GM18508 (cell line): ENCODE measurements around the gene NFATC1.

ENCODE experiments used
- ATAC-seq: cut with Tn5 transposase; IDR thresholded peaks from one replicate; pipeline ENCODE4 v1.9.1; 2021; ENCODE audit warnings: moderate number of reproducible peaks; ENCODE audit not compliant: insufficient read depth, unreplicated experiment

The NFATC1 gene

DNA sequence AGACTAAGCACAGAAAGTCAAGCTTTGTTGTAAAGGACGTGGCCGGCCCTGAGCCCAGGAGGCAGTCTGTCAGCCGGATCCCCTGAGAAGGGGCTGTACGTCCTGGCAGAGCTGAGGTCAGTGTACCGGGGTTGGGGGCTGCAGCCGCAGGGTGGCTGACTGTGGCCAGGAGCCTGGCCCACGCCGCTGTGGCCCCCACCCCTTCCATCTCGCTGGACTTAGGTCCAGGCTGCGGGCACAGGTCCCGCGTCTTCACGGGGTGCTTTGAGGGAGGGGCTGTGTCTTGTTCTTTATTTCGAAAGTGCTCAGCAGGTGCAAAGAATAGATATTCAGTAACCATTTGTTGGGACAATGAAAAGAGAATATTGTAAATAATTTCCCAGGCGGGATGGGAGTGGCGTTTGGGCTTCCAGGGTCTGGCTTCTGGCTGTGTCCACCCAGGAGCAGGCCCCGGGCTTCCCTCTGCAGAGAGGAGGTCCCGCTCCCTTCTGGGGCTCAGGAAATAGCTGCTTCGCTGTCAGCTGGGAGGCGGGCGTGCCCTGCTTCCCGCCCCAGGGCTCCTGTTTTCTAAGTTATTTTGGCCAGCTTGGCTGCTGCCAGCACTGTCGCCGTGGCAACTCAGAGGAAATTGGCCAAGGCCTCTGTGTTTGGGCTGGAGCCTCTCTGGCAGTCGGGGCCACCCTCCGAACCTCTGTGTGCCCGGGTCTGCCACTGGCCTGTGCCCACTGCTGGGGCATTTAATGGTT, 7.4 kb downstream of the NFATC1 start:
- no peak for ATAC-seq

DNA sequence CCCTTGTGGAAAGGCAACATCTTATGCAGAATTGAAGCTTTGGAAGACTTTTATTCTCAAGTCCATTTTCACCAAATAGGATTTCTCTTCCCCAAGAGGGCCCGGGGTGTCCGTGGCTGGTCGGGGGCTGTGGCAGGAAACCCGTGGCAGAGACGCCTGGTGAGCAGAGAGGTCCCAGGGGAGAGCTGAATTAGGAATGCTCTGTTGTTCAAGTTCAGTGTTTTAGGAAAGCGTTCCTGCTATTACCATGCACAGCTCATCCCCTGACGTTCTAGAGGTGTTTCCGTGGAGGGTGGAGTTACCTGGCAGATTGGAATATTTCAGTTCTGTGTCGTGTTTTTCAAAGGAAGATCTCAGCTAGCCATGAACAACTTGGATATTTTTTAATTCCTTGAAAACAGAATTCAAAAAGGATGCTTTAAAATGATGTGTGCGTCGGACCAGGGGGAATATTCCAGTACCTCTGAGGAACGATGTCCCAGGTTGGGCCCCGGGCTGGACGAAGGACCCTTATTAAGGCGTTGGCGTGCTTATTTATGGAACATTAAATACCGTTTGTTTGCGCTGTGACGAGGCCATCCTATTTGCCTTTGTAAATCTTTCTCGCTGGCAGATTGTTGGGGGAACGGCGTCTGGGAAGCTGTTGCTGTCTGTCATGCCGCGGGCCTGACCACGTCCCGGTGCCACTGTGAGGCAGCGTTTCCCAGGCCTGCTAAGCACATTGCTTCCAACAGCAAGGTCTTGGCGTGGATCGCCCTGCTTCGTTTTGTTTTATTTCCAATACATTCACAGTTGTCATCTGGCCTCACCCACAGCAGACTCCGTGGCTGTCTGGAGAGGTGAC, 8.2 kb downstream of the NFATC1 start:
- ATAC-seq = no peak

DNA sequence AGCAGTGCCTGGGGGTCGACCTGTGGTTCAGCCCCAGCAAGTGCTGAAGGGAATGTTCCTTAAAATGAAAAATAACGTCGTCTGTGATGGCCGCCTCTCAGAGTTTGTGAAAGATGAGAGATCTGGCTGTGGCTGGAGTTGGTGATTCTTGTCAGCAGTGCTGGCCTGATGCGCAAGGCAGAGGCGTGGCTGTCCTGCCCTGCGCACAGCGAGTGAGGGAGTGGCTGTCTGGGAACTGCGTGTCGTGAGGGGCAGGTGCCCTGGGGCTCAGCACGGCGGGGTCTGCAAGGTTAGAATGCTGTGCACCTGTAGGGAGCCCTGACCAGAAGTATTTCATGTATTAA, 8.8 kb downstream of the NFATC1 start:
- no peak for ATAC-seq

DNA sequence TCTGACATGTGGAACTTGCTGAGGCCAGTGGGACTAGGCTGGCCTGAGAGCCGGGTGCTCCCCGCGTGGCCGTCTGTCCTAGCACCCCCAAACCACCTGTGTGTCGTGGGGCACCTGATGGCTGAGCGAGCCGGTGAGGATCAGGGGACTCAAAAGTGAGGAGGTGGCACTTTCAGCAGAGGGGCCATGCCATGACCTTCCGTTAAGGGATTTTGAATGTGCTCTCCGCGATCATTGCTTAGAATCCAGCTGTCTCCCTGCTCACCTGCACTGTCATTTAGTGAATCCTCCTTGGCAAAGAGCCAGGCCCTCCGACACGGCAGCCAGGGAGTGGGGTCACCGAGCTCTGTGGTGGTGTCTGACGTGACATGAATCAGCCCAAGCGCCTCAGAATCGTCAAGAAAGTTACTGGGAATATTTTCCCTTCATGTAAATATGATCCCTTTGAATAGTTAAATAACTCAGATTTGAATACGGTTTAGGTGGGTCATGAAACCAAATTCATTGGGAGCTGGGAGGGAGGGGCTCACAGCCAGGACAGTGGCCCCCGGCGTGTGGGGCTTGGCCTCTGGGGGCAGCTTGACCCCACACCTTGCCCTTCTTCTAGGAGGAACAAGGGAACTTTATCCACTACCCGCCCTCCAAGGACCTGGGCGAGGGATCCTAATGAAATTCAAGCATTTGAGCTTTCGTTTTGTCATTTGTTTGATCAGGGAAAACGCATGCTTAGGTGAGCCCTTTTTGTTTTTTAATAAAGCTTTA, 9.5 kb downstream of the NFATC1 start:
- no peak for ATAC-seq

DNA sequence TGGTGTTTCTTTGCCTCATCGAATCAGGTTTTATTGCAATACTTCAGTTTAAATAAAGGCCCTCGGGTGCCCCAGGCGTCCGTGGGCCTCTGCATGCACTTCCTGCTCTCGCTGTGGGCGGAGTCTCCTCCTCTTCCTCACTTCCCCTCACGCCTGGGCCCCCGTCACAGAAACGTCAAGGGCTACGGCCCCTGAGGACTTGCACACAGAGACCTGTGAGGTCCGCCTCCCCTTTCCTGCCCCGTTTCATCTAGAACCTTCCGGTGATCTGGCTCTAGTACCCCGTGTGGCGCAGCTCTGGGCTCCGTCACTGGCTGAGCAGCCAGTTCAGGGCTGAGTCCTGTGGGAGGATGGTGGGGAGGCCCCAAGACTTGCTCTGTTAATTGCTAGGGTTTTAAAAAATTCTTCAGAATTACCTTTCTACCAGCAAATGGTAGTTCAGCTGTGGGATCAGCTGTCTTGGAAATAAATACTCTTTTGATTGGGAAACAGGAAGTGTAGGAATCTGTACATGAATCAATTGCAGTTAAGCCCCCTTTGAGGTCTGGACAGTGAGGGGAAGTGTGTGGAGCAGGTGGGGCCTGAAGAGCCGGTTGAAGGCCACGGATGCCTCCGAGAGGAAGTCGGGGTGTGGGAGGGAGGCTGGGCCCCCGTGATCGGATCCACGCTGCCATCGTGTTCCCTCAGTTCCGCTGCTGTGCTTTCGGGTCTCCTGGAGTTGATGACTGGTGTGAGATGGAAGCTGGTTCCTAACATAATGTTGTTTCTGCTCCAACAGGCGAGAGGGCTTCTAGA, 10.2 kb downstream of the NFATC1 start:
- ATAC-seq = no peak

DNA sequence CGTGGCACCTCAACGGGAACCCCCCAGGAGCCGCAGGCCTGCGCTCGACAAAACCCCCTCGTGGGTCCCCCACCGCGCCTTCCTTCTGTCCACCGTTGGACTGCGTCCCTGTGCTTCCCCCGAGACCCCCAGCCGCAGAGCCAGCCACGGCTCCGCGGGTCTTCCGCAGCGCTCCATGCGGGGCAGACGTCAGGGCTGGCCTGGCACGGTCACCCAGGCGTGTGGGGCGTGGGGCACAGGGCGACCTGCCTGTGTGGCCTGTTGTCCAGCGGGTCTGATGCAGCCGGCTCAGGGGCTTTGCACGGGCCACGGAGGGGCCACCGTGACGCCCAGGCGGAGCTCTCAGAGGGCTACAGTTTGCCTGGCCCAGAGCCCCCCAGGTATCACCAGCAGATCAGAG, 11.0 kb downstream of the NFATC1 start:
- ATAC-seq = no peak

DNA sequence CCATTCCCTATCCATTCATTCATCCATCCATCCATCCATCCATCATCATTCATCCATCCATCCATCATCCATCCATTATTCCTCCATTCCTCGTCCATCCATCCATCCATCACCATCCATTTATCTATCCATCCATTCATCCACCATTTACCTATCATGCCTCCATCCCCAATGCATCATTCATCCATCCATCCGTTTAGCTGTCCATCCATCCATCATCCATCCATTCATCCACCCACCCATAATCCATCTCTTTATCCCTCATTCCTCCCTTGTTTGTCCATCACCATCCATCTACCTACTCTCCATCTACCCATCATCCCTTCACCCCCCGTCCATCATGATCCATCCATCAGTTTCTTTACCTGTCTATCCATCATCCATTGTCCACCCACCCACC, 13.6 kb downstream of the NFATC1 start:
- no peak for ATAC-seq

DNA sequence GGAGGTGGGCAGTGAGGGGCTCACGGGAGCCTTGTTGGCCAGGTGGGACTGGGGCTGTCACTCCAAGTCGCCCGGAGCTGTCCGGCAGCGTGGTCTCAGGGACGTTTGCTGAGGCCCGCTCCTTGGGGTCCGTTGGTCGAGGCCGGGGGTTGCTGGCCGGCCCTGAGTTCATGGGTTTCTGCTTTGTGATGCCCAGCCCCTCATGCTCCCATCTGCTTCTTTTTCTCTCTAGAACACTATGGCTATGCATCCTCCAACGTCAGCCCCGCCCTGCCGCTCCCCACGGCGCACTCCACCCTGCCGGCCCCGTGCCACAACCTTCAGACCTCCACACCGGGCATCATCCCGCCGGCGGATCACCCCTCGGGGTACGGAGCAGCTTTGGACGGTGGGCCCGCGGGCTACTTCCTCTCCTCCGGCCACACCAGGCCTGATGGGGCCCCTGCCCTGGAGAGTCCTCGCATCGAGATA, 14.5 kb downstream of the NFATC1 start:
- ATAC-seq = no peak

DNA sequence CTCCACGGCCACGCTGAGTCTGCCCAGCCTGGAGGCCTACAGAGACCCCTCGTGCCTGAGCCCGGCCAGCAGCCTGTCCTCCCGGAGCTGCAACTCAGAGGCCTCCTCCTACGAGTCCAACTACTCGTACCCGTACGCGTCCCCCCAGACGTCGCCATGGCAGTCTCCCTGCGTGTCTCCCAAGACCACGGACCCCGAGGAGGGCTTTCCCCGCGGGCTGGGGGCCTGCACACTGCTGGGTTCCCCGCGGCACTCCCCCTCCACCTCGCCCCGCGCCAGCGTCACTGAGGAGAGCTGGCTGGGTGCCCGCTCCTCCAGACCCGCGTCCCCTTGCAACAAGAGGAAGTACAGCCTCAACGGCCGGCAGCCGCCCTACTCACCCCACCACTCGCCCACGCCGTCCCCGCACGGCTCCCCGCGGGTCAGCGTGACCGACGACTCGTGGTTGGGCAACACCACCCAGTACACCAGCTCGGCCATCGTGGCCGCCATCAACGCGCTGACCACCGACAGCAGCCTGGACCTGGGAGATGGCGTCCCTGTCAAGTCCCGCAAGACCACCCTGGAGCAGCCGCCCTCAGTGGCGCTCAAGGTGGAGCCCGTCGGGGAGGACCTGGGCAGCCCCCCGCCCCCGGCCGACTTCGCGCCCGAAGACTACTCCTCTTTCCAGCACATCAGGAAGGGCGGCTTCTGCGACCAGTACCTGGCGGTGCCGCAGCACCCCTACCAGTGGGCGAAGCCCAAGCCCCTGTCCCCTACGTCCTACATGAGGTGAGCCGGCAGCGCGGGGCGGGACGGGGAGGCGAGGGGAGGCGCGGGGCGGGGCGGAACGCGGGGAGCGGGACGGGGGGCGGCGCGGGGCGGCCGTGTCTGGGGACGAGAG, 15.2 kb downstream of the NFATC1 start:
- ATAC-seq = no peak

DNA sequence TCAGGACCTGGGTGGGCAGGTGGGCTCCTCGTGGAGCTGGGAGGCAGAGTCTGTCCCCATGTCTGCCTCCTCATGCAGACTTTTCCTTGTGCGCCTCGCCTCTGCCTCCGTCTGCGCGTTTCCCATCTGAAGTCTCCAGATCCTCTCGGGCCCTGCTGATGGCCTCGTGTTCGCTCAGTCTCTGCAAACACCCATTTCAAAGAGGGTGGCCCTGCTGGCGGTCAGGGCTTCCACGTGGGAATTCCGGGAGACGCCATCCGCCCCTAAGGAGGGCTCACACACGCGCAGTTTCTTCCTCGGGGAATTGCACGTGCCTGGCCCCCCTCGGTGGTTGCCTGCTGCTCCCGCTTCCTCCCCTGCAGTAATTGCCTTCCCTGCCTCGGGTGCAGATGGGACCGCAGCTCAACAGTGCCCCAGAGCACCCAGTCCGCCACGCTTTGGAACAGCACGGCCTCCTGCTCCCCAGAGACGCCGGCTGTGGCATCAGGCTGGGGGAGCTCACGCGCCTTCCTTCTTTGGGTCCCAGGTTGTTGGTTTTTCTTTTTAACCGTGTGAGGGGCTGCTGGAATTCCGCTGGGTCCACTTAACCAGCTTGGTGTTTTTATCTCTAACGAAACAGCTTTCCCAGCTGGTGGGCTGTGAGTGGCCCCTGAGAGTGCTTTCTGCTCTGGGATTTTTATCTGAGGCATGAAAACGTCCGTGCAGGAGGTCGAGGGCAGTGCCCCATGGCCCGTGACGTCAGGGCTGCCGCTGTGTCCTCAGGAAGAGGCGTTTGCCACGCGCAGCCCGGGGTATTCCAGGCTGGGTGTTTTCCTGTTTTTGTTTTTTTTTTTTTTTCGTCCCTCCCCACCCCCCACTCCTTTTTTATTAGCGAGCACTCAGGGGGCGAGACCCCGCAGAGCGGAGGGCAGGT, 16.1 kb downstream of the NFATC1 start:
- ATAC-seq = no peak

DNA sequence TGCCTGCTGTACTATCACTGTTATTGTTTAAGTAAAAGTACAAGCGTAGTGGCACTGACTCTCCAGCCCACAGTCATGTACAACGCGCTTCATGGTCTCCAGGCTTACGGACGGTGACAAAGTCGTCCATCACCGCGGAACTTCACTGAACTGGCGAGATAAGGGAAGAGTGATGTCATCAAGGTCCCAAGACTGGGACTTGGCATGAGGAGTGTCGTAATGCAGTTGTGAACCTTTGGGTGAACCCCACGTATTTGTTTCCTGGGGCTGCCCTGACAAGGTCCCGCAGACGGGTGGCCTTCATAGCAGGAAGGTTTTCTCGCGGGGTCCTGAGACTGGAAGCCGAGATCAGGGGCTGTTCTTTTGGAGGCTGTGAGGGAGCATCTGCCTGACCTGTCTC, 17.3 kb downstream of the NFATC1 start:
- no peak for ATAC-seq

DNA sequence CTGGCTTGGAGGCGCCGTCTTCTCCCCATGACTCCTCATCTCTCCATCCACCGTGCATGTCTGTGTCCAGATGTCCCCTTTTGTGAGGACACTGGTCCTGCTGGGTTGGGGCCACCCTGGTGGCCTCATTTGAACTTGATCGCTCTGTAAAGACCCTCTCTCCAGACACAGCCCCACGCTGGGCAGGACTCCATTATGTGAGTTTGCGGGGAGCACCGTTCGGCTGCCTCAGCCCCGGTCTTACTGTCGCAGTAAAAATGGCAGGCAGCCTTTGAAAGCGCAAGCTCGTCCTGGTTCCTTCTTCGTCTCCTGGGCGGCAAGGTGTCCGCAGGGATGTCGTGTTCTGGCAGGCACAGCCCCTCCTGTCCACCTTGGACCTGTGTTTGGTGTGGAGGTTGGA, 17.7 kb downstream of the NFATC1 start:
- no peak for ATAC-seq

DNA sequence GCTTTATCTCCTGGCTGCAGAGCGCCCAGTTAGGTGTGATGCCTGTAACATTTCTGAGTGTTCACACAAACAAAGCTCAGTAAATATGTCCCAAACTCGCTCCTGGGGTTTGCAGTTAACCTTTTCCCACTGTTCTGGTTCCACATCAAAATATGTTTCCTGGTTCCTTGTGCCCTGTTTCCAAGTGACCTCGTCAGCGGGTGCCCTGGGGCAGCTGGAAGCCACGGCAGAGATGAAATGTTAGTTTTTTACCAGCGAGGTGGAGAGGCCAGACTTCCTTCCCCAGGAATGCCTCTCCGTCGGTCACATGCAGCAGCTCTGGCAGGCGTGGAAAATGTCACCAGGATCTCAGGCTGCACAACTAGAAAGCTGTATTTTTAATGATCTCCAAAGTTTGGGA, 18.2 kb downstream of the NFATC1 start:
- no peak for ATAC-seq

DNA sequence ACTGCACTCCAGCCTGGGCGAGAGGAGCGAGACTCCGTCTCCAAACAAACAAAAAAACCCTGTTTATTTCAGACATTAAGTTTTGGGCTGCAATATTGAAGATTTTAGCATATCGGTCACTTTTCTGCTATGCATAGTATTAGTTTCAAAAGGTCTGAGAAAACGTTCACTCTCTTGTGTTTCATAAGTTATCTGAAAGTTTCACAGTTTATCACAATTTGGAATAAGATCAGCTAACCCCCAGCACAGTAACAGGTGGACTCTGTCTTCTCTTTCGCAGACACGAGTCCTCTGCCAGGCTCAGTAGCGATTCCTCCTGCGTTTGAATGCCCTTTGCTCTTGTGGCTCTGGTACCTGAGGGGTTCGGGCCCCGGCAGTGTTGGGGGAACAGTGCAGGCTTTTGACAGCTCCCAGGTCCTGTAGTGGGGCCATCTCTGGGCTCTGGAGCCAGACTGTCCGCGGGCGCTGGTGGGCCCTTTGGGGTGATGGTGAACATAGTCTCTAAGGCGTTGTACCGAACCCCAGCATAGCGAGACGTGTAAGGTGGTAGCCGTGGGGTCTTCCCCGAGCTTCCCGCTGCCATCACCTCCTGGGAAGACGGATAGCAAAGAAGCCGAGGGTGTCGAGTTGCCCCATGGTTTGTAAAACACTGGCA, 20.4 kb downstream of the NFATC1 start:
- ATAC-seq = no peak

DNA sequence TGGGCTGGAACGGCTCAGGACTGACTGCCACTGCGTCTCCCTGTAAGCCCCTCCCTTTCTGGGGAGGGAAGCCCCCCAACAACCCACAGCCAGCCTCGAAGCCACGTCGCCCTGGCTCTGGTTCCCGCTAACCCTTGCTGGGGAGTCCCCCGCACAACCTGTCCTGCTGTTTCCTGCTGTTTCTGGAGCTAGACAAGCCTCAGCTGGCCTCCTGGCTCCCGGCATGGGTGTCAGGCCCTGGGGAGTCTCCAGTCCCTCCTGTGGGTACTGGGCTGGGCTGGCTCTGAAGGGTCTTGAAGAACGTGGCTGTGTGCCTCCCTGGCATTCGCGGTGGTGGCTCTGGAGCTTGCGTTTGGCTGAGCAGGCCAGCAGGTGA, 20.9 kb downstream of the NFATC1 start:
- ATAC-seq = no peak

DNA sequence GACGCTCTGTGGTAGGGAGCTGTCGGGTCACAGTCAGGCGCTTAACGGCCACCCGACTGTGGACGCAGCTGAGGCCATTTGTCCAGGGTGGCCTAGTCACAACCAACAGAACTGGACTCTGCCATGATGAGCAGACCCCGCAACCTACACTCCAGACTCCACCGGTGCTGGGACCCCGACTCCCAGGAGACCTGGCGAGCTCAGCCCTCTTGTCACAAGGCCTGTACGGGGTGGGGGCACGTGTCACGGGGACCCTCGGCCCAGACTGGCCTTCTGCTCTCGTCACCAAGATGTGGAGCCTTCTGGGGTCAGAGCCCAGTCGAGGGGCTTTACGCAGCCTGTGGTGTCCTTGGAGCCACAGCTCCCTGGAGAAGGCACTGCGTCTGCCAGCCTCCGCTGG, 22.5 kb downstream of the NFATC1 start:
- ATAC-seq = no peak

DNA sequence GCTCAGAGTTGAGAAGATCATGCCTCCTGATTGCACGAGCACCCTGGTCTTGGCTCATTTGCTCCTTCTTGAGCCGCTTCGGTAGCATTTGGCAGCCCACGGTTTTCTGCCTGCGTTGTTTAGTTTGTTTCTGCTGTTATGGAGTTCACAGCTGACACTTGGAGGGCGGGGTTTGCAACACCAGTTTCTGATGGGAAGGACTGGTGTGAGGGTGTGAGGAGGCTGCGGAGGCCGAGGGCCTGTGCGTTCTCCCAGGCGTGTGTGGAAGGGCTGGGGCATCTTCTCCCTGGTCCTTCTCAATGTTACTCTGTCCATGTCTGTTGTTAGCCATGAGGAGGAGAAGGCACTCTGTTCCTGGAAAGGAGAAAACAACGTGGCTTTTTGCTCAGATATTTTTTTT, 22.9 kb downstream of the NFATC1 start:
- ATAC-seq = no peak
